KOPT-K1 (cell line): Measurements from ENCODE around the gene CEP131.

ENCODE experiments used
- H3K27ac ChIP-seq: fragments of 200-600 bp; sonication (generic); 2 replicates; pipeline ENCODE4 v1.5.1; 2016; ENCODE audit warnings: antibody characterized with exemption, mild to moderate bottlenecking, low read depth, low read length; ENCODE audit not compliant: poor library complexity, severe bottlenecking
- H3K36me3 ChIP-seq: fragments of 200-600 bp; sonication (generic); 2 replicates; pipeline ENCODE4 v1.5.1; 2017; ENCODE audit warnings: antibody characterized with exemption, mild to moderate bottlenecking, low read length, moderate library complexity; ENCODE audit not compliant: insufficient read depth
- H3K9me3 ChIP-seq: fragments of 200-600 bp; sonication (generic); 2 replicates; pipeline ENCODE4 v1.5.1; 2017; ENCODE audit warnings: antibody characterized with exemption, low read length, mild to moderate bottlenecking; ENCODE audit not compliant: insufficient read depth, poor library complexity, severe bottlenecking

The CEP131 gene

GRCh38 chr17:81207610-81208581 lies 14.9 kb downstream of the CEP131 start:
- Histone ChIP-seq H3K9me3 (no peaks in the 10 kb centered on the region), H3K36me3 (peaks cover 47% of the 10 kb centered on the region), H3K27ac (no peak overlapping the region)

DNA sequence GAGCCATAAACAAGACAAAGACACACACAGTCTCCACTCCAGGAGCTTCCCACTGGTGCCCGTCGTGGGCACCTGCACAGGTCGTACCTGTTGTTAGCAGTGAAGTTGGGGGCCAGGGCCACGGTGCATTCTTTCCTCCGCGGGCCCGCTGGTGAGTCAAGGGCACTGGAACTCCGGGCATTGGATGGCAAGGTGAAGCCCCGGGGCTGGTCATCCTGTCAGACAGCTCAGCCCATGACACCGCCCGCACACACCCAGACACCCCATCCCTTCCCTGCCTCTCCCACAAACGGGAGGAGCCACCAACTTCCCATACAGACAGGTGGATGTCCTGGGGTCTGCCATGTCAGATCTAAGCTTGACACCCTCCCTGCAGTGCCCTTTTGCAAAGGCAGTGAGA lies 16.1 kb downstream of the CEP131 start:
- Histone ChIP-seq H3K9me3 (no peaks in the 10 kb centered on the region), H3K36me3 (peaks cover 52% of the 10 kb centered on the region), H3K27ac (no peak overlapping the region)

GRCh38 chr17:81206166-81206565 lies 16.6 kb downstream of the CEP131 start:
- Histone ChIP-seq H3K27ac (no peak overlapping the region), H3K9me3 (no peaks in the 10 kb centered on the region), H3K36me3 (peaks cover 53% of the 10 kb centered on the region)

DNA sequence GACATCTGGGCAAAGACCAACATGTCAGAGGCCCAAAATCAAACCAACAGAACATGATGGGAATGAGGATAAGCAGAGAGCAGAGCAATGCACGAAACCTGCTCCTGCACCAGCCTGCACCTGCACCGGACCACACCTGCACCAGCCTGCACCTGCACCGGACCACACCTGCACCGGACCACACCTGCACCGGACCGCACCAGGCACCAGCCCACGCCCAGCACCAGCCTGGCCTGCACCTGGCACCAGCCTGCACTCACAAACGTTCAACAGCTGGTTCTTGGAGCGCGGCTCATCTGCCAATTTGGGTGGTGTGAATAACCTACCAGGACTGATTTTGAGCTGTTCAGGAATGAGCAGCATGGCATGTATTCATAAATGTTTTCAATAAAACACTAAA lies 18.2 kb downstream of the CEP131 start:
- Histone ChIP-seq H3K27ac (no peak overlapping the region), H3K36me3 (peaks cover 68% of the 10 kb centered on the region)

GRCh38 chr17:81203136-81203535 lies 19.6 kb downstream of the CEP131 start:
- Histone ChIP-seq H3K9me3 (no peaks in the 10 kb centered on the region), H3K27ac (no peak overlapping the region), H3K36me3 (peaks cover 78% of the 10 kb centered on the region)

More for the DNA sequence above, 18.2 kb downstream of the CEP131 start:
- no peaks in the 10 kb centered on the region for H3K9me3 ChIP-seq

DNA sequence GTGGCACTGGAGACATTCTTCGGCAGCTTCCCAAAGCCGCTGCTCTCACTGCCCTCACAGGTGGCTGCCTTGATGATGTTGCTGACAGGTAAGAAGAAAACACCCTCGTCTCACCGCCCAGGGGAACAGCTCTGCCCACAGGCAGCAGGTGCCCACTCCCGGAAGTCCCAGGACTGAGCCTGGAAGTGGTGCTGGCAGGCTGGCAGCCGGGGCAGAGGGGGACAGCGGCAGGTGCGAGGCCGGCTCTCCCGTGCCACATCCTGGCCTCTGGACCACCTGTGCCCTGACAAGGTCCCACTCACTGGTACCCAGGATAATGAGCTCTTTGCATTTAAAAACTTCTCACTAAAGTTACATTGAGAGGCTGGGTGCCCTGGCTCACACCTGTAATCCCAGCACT lies 20.4 kb downstream of the CEP131 start:
- H3K27ac ChIP-seq, result no peak overlapping the region
- H3K36me3 ChIP-seq, result peaks cover 82% of the 10 kb centered on the region
- no peaks in the 10 kb centered on the region for H3K9me3 ChIP-seq

- Histone ChIP-seq H3K36me3 (peaks cover 82% of the 10 kb centered on the region; the same call in 1 of the 2 replicates), H3K27ac (no peak overlapping the region), H3K9me3 (no peaks in the 10 kb centered on the region)
Measured at GRCh38 chr17:81200695-81201580, 21.8 kb downstream of the CEP131 start.

DNA sequence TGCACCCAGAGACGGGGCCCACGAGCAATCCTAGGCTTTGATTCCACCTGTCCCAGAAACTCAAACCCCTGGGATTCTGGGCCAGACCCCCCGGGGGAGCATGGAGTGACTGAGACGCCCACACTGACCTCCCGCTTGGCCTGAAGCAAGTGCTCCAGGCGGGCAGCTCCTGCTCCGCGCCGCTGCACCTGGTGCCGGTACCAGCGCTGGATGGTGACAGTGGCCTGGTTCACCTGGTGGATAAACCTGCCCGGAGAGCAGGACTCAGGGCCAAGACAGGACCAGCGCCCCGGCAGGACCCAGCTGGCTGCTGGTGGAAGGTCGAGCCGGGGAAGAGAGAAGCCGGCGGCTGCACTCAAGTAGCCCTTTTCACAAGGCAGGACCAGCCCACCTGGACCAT lies 22.6 kb downstream of the CEP131 start:
- no peaks in the 10 kb centered on the region for H3K9me3 ChIP-seq

GRCh38 chr17:81199482-81199830 lies 23.3 kb downstream of the CEP131 start:
- peaks cover 86% of the 10 kb centered on the region; the same call in 1 of the 2 replicates for H3K36me3 ChIP-seq
- no peak overlapping the region for H3K27ac ChIP-seq
- H3K9me3 ChIP-seq, result no peaks in the 10 kb centered on the region

More for the DNA sequence above, 22.6 kb downstream of the CEP131 start:
- Histone ChIP-seq H3K36me3 (peaks cover 85% of the 10 kb centered on the region; the same call in 1 of the 2 replicates), H3K27ac (no peak overlapping the region)

DNA sequence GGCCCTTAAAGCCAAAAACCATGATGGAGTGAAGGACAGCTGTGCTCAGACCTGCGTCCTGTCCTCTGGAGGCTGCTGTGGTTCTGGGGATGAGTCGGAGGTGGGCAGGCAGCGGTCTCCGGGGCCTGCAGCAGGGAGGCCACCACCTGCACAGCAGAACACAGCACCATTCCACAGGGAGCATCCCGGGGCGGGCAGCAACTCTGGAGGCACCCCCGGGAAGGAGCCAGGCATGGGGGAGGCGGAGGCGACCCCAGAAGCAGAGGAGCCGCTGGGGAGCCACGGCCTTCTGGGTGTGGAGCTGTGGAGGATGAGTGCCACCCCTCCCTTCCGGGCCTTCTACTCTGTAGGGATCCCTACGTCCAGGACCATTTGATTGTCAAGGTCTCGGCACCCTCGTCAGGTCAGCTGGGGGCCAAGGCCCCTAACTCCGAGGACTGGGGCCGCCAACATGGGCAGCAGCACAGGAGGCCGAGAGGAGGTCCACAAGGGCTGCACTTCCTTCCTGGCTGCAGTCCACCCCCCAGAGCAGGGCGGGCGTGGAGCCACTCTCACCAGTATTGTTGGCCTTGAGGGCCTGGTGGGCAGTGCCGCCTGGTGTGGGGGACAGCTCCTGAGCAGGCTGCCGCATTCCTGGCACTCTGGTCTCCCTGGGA lies 23.8 kb downstream of the CEP131 start:
- Histone ChIP-seq H3K9me3 (no peaks in the 10 kb centered on the region), H3K27ac (no peak overlapping the region), H3K36me3 (peaks cover 84% of the 10 kb centered on the region; the same call in 1 of the 2 replicates)

DNA sequence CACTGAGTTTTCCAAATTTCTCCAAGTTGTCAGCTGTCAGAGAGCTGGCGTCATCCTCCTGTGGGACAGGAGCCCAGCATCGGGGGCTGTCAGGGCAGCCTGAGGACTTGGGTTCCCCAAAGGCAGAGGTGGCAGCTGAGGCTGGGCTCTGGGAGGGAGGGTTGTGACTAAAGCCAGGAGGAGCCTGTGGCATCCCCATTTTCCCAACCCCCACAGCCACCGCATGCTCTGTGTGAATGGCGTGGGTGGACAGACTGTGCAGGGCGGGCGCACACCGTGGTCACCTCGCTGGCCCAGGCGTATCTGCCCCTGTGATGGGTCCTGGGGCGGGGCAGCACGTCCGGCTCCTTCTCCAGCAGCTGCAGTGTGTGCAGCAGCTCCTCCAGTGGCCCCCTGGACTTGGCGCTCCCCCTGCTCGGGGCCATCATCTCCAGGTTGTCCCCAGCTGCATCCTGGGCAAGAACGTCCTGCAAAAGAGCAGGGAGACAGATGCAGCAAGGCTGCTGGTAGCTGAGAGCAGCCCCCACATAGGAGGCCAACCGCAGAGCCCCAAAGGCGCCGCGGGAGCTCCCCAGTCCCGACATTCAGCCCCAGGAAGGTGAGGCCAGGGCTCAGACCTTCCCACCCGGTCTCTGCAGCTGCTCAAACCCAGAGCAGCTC lies 24.8 kb downstream of the CEP131 start:
- Histone ChIP-seq H3K27ac (no peak overlapping the region), H3K36me3 (peaks cover 82% of the 10 kb centered on the region; the same call in 1 of the 2 replicates), H3K9me3 (no peaks in the 10 kb centered on the region)

GRCh38 chr17:81197409-81197795 lies 25.4 kb downstream of the CEP131 start:
- Histone ChIP-seq H3K36me3 (peaks cover 79% of the 10 kb centered on the region; the same call in 1 of the 2 replicates), H3K9me3 (no peaks in the 10 kb centered on the region), H3K27ac (no peak overlapping the region)

DNA sequence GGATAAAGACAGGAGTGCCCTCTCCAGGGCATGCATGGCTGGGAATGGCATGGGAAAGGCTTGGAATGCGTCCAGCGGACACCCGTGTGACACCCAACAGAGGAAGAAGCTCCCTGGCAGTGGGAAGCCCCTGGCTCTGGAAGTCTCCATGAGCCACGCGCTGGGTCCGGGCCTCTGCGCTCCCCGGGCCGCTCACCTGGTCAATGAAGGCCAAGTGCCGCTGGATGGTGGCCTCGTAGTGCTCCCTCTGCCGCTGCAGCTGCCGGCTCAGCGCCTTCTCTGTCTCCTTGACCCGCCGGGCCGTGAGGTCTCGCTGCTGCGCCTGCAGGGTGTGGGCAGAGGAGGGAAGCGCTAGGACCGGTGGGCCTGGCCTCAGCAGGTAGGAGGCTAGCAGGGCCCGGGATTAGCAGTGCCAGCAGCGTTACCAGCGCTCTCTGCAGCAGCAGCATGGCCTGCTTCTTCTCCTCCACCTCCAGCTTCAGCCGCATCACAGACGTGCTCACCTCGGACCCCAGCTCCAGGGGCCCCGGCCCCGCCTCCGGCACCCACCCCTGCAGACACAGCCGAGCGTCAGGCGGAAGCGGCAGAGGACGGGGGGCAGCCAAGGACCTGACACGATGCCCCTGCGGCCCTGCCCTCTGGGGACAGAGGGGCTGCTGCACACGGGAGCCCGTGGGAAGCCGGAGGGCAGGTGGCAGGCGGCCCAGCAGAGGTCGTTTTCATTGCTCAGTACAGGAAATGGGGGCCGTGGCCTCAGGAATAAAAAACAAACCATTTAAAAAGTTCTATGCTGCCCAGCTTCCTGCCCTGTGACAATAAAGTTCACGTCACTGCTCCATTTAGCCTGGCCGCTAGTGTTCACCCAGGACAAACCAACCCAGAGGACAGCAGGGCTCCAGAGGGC lies 26.0 kb downstream of the CEP131 start:
- no peaks in the 10 kb centered on the region for H3K9me3 ChIP-seq
- H3K27ac ChIP-seq, result no peak overlapping the region
- peaks cover 76% of the 10 kb centered on the region; the same call in 1 of the 2 replicates for H3K36me3 ChIP-seq
